Heart right ventricle (tissue), 16 donors: ENCODE measurements around the gene FEM1A. TPM values are rescaled to one million over a fixed set of nuclear protein-coding genes. Genes with fewer than 3 reads are reported as not detected.
"Not testable (repeated sequence)": the region's sequence is repeated elsewhere in the genome, so short reads cannot be mapped to it uniquely, and the experiment has no call there.

Source experiments
- ATAC-seq, 8 donors: fragments of 200-7000 bp; cut with Tn5 transposase; one replicate each; pipeline ENCODE4 v1.9.1; 2020; ENCODE audit warnings: mild to moderate bottlenecking in 8 of 8, moderate library complexity in 8 of 8, moderate number of reproducible peaks in 1 of 8
- DNase-seq, 2 donors: peaks; one replicate each; pipeline ENCODE4 v3.0.0-alpha.2; 2020
- H3K27ac ChIP-seq, 10 donors: fragments of 200-600 bp; sonication (generic) in 2 of 10; one replicate each; pipeline versions ENCODE4 v1.5.0 to v1.8.0; 2020 to 2022; ENCODE audit warnings: mild to moderate bottlenecking in 3 of 10
- H3K27me3 ChIP-seq, 7 donors: fragments of 200-600 bp; one replicate each; pipeline ENCODE4 v1.8.0; 2021 to 2022; ENCODE audit warnings: mild to moderate bottlenecking in 2 of 7
- H3K36me3 ChIP-seq, 9 donors: fragments of 200-600 bp; sonication (generic) in 1 of 9; one replicate each; pipeline versions ENCODE4 v1.5.0 to v1.8.0; 2020 to 2022; ENCODE audit warnings: mild to moderate bottlenecking in 2 of 9
- H3K4me1 ChIP-seq, 9 donors: fragments of 200-600 bp; sonication (generic) in 1 of 9; one replicate each; pipeline versions ENCODE4 v1.5.0 to v1.8.0; 2020 to 2022; ENCODE audit warnings: mild to moderate bottlenecking in 4 of 9
- H3K4me3 ChIP-seq, 10 donors: fragments of 200-600 bp; sonication (generic) in 2 of 10; one replicate each; pipeline versions ENCODE4 v1.5.0 to v1.8.0; 2020 to 2022; ENCODE audit warnings: mild to moderate bottlenecking in 7 of 10, moderate library complexity in 2 of 10
- H3K9me3 ChIP-seq, 11 donors: fragments of 200-600 bp in 10 of 11; sonication (generic) in 2 of 11; one replicate each; pipeline versions ENCODE4 v1.5.0 to v1.8.0; 2013 to 2022; ENCODE audit warnings: mild to moderate bottlenecking in 2 of 11, control low read depth in 1 of 11, moderate library complexity in 1 of 11
- CTCF ChIP-seq, 9 donors: fragments of 200-600 bp; sonication (generic) in 2 of 9; IDR thresholded peaks; one replicate each; pipeline versions ENCODE4 v1.5.0 to v1.8.0; 2021 to 2022; ENCODE audit warnings: antibody characterized with exemption in 9 of 9, mild to moderate bottlenecking in 5 of 9, moderate library complexity in 1 of 9
- WGBS, 2 donors: extraction: QIAGEN DNeasy Blood & Tissue Kit; methylation state at CpG; one replicate each; pipeline ENCODE4 v1.1.7; 2013; ENCODE audit warnings: inconsistent platforms in 1 of 2; 5-methylcytosine and 5-hydroxymethylcytosine counted together
- intact Hi-C, 10 donors: fragments of 100-400 bp; cut with DNase I; formaldehyde crosslinking; loops; one replicate each; pipeline versions ENCODE4 v1.11.1 to v1.14.2; 2022
- polyA plus RNA-seq, 2 donors: library from polyadenylated mRNA; stranded (reverse); fragments of 200-250 nt; gene quantifications; one replicate each; pipeline ENCODE4 v1.2.3, GENCODE V29; 2013
- total RNA-seq, 10 donors: library from RNA; stranded (reverse); fragmentation: NEBNext Ultra II Directional in 3 of 10; extraction: Animal tissue kit (Norgen Biotek cat#: 25700) in 3 of 10; gene quantifications; one replicate each; pipeline versions ENCODE4 v1.2.1 to v1.2.4, GENCODE V29; 2021 to 2023
- donor health status: Arrhythmogenic right ventricular cardiomyopathy.
- donor health status: ischemic (EF 13 %, LVEDD 7.1; RV severe dilation, severe dysfunction).
- donor health status: healthy with polysubstance abuse.
- donor health status: DM: no; HTN: yes; CAD: no.
- donor health status: DM: no; HTN: no; CAD: no.
- donor health status: ischemic (EF 25% LVEDD 6.9; RV normal size, moderate dysfunction).
- donor health status: ischemic (EF 25% LVEDD 5.7; RV mildly dilated, moderate dysfunction).
- donor health status: healthy.
- donor health status: DM: yes; HTN: yes; CAD: no.
- donor health status: Ischemic cardiomyopathy.
- donor health status: ischemic (EF 35%, LVEDD 5.7; RV mildly dilated, moderate dysfunction).
- donor health status: nonischemic (EF 11% LVEDD 7.7; RV severe dilation, severe dysfunction).
- donor health status: DM: yes; HTN: yes; CAD: no.
- donor health status: PGD.
- donor health status: ischemic (EF 29% LVEDD 5.4; RV normal size, mild dysfunction).
- donor health status: nonischemic (EF 23%, LVEDD 6.1; RV moderate dilation, normal function).

FEM1A gene
- total and polyA plus RNA-seq, 12 donors, result 14.4 to 51.6 (median 47.7) TPM

GRCh38 chr19:4800591-4801081, 9.1 kb downstream of the FEM1A start:
- no peak for TF ChIP-seq CTCF (IDR thresholded peaks at IDR 0.05)
- no peaks in the 10 kb centered on the region for H3K27me3 ChIP-seq
- intact Hi-C loops, result loop anchor here in 2 of 10 donors (5.0 to 10.0 kb wide), 2 partner anchors 68 to 234 kb away; no protein-coding TSS in a partner anchor
- ATAC-seq (peak; percentile 26 to 83 (median 68)), DNase-seq (peak; percentile 55 to 63)
- peak overlapping the region in 1 of 10 donors; percentile 17 for H3K4me3 ChIP-seq
- WGBS, 2 donors, result 17 to 37% methylated on average over 23 of the region's 23 CpGs
- peaks cover 3 to 49% (median 22%) of the 10 kb centered on the region in 9 donors for H3K4me1 ChIP-seq
- no peaks in the 10 kb centered on the region for H3K9me3 ChIP-seq
- peaks cover 0 to 22% (median 5%) of the 10 kb centered on the region in 9 donors for H3K36me3 ChIP-seq
- peak overlapping the region; percentile 38 to 87 (median 79) for H3K27ac ChIP-seq

GRCh38 chr19:4801085-4801619, 9.6 kb downstream of the FEM1A start:
- Histone ChIP-seq H3K27me3 (no peaks in the 10 kb centered on the region), H3K4me1 (peaks cover 3 to 44% (median 18%) of the 10 kb centered on the region in 9 donors), H3K9me3 (no peaks in the 10 kb centered on the region), H3K36me3 (peaks cover 0 to 16% (median 5%) of the 10 kb centered on the region in 9 donors), H3K27ac (peak overlapping the region; percentile 38 to 87 (median 78)), H3K4me3 (no peak overlapping the region)
- no peak for ATAC-seq
- 90% methylated on average over 3 of the region's 3 CpGs for WGBS, 2 donors
- no peak for DNase-seq
- intact Hi-C loops, result loop anchor here in 2 of 10 donors (5.0 to 10.0 kb wide), 2 partner anchors 69 to 234 kb away; no protein-coding TSS in a partner anchor
- no peak for TF ChIP-seq CTCF (IDR thresholded peaks at IDR 0.05)

- 35 to 42% methylated on average over 7 of the region's 7 CpGs for WGBS, 2 donors
- Histone ChIP-seq H3K4me3 (peak overlapping the region in 1 of 10 donors; percentile 15), H3K36me3 (peaks cover 0 to 6% (median 0%) of the 10 kb centered on the region in 9 donors), H3K4me1 (peaks cover 0 to 34% (median 18%) of the 10 kb centered on the region in 9 donors), H3K9me3 (no peaks in the 10 kb centered on the region), H3K27me3 (no peaks in the 10 kb centered on the region), H3K27ac (peak overlapping the region; percentile 36 to 86 (median 74))
- ATAC-seq (peak; percentile 61 to 87 (median 80)), DNase-seq (peak; percentile 65 to 74)
- TF ChIP-seq CTCF (IDR thresholded peaks at IDR 0.05), result no peak
- intact Hi-C loops, result loop anchor here in 3 of 10 donors (1.0 to 10.0 kb wide), 3 partner anchors 11 to 232 kb away; partner anchors contain the start of gene FEM1A (in 1 of the 3)
Measured at GRCh38 chr19:4802711-4803110, 11.2 kb downstream of the FEM1A start.

GRCh38 chr19:4803736-4804695, 12.5 kb downstream of the FEM1A start:
- Histone ChIP-seq H3K4me3 (no peak overlapping the region), H3K27ac (peak overlapping the region in 1 of 10 donors; percentile 80), H3K9me3 (no peaks in the 10 kb centered on the region), H3K27me3 (no peaks in the 10 kb centered on the region), H3K36me3 (no peaks in the 10 kb centered on the region), H3K4me1 (peaks cover 0 to 34% (median 18%) of the 10 kb centered on the region in 9 donors)
- WGBS, 2 donors, result 44 to 49% methylated on average over 33 of the region's 33 CpGs
- intact Hi-C loops, result loop anchor here in 8 of 10 donors (1.0 to 10.0 kb wide), 5 partner anchors 71 to 231 kb away; no protein-coding TSS in a partner anchor
- DNase-seq, result peak; percentile 55 to 69
- peak; percentile 61 to 89 (median 79) for TF ChIP-seq CTCF (IDR thresholded peaks at IDR 0.05)
- peak; percentile 50 to 78 (median 63) for ATAC-seq

- ATAC-seq, H3K27me3 ChIP-seq, H3K4me3 ChIP-seq, H3K27ac ChIP-seq, H3K9me3 ChIP-seq, DNase-seq, H3K36me3 ChIP-seq: not testable (repeated sequence)
- intact Hi-C loops, result loop anchor here in 7 of 10 donors (2.0 to 10.0 kb wide), 5 partner anchors 47 to 230 kb away; no protein-coding TSS in a partner anchor
- H3K4me1 ChIP-seq, result peaks cover 0 to 41% (median 18%) of the 10 kb centered on the region in 9 donors
- 96% methylated on average over 6 of the region's 6 CpGs for WGBS, 2 donors
Measured at GRCh38 chr19:4805140-4805539, 13.6 kb downstream of the FEM1A start.
